ENCODE results near the gene ZNF761. TPM values are rescaled to one million over a fixed set of nuclear protein-coding genes. Genes with fewer than 3 reads are reported as not detected.
"Not testable (repeated sequence)": the region's sequence is repeated elsewhere in the genome, so short reads cannot be mapped to it uniquely, and the experiment has no call there.

ZNF761 gene
- total RNA-seq, 1 donor from 2014 or later, result 21.9 TPM

DNA sequence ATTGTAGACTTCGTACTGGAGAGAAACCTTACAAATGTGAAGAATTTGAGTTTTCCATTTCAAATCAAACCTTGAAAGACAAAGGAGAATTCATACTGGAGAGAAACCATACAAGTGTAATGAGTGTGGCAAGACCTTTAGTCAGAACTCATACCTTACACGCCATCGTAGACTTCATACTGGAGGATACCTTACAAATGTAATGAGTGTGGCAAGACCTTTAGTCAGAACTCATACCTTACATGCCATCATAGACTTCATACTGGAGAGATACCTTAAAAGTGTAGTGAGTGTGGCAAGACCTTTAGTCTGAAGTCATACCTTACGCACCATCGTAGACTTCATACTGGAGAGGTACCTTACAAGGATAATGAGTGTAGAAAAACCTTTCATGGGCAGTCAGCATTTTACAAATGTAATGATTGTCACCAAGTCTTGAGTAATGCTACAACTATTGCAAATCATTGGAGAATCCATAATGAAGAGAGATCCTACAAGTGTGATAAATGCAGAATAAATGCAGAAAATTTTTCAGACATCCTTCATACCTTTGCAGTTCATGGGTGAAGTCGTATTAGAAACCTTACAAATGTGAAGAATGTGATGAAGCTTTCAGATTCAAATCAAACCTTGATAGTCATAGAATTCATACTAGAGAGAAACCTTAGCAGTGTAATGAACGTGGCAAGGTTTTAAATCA lies 22.1 kb upstream of the ZNF761 start:
- Mint-ChIP-seq H3K4me1 (ENCODE audit: unreplicated experiment) (no peaks in the 10 kb centered on the region), H3K27ac (ENCODE audit: unreplicated experiment) (no peak overlapping the region), H3K27me3 (ENCODE audit: unreplicated experiment) (no peaks in the 10 kb centered on the region), H3K9me3 (ENCODE audit: unreplicated experiment) (peaks cover 37% of the 10 kb centered on the region), H3K36me3 (ENCODE audit: low read depth, unreplicated experiment) (peaks cover 75% of the 10 kb centered on the region), H3K4me3 (ENCODE audit: unreplicated experiment) (peak overlapping the region; percentile 79)
- TF ChIP-seq, protein P1, sequence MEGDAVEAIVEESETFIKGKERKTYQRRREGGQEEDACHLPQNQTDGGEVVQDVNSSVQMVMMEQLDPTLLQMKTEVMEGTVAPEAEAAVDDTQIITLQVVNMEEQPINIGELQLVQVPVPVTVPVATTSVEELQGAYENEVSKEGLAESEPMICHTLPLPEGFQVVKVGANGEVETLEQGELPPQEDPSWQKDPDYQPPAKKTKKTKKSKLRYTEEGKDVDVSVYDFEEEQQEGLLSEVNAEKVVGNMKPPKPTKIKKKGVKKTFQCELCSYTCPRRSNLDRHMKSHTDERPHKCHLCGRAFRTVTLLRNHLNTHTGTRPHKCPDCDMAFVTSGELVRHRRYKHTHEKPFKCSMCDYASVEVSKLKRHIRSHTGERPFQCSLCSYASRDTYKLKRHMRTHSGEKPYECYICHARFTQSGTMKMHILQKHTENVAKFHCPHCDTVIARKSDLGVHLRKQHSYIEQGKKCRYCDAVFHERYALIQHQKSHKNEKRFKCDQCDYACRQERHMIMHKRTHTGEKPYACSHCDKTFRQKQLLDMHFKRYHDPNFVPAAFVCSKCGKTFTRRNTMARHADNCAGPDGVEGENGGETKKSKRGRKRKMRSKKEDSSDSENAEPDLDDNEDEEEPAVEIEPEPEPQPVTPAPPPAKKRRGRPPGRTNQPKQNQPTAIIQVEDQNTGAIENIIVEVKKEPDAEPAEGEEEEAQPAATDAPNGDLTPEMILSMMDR (IDR thresholded peaks at IDR 0.05; ENCODE audit: unreplicated experiment), result no peak
- no peak for DNase-seq (ENCODE audit: low spot score)

GRCh38 chr19:53420520-53421315 lies 11.1 kb upstream of the ZNF761 start:
- not testable (repeated sequence) for H3K36me3 Mint-ChIP-seq (ENCODE audit: low read depth, unreplicated experiment); H3K9me3 Mint-ChIP-seq (ENCODE audit: unreplicated experiment)

DNA sequence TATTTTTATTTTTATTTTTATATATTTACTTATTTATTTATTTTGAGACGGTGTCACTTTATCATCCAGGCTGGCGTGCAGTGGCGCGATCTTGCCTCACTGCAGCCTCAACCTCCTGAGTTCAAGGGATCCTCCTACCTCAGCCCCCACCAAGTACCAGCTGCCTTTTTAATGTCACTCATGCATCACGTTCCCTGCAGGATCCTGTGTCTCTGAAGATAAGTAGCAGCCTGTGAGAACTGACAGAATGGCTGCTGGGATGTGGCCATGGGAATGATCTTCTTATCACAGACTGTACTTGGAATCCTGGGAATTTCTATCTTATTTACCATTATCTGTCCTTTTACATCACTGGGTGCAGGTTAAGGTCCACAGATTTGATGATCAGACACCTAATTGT lies 9.2 kb upstream of the ZNF761 start:
- no peak overlapping the region for H3K27ac Mint-ChIP-seq (ENCODE audit: unreplicated experiment)

More at GRCh38 chr19:53420520-53421315, 11.1 kb upstream of the ZNF761 start:
- not testable (repeated sequence) for DNase-seq (ENCODE audit: low spot score); H3K4me3 Mint-ChIP-seq (ENCODE audit: unreplicated experiment); H3K4me1 Mint-ChIP-seq (ENCODE audit: unreplicated experiment); H3K27me3 Mint-ChIP-seq (ENCODE audit: unreplicated experiment)
- H3K27ac Mint-ChIP-seq (ENCODE audit: unreplicated experiment), result peak overlapping the region; percentile 18

DNA sequence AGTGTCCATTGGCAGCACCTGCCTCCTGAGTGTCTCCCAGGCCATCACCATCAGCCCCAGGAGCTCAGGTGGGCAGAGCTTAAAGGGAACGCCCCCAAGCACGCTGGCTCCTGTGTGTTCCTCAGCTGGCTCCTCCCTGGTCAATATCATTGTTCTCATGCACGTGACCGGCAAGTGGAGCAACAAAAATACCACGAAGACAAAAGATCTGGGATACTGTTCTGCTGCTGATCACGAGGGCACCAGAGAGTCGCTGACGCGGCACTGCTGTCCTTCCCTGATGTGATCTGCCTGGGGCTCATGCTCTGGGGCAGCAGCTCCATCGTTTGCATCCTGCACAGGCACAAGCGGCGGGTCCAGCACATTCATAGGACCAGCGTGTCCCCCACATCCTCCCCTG lies 8.7 kb upstream of the ZNF761 start:
- not testable (repeated sequence) for H3K9me3 Mint-ChIP-seq (ENCODE audit: unreplicated experiment); H3K36me3 Mint-ChIP-seq (ENCODE audit: low read depth, unreplicated experiment); H3K4me3 Mint-ChIP-seq (ENCODE audit: unreplicated experiment); H3K27ac Mint-ChIP-seq (ENCODE audit: unreplicated experiment); H3K27me3 Mint-ChIP-seq (ENCODE audit: unreplicated experiment); H3K4me1 Mint-ChIP-seq (ENCODE audit: unreplicated experiment)
- DNase-seq (ENCODE audit: low spot score), result peak; percentile 13

More for the DNA sequence above, 9.2 kb upstream of the ZNF761 start:
- H3K4me1 Mint-ChIP-seq (ENCODE audit: unreplicated experiment), result peaks cover 10% of the 10 kb centered on the region
- H3K36me3 Mint-ChIP-seq (ENCODE audit: low read depth, unreplicated experiment), result no peaks in the 10 kb centered on the region
- TF ChIP-seq, protein P1 (IDR thresholded peaks at IDR 0.05; ENCODE audit: unreplicated experiment), result no peak
- peaks cover 3% of the 10 kb centered on the region for H3K27me3 Mint-ChIP-seq (ENCODE audit: unreplicated experiment)
- DNase-seq (ENCODE audit: low spot score), result no peak
- no peaks in the 10 kb centered on the region for H3K9me3 Mint-ChIP-seq (ENCODE audit: unreplicated experiment)
- no peak overlapping the region for H3K4me3 Mint-ChIP-seq (ENCODE audit: unreplicated experiment)

GRCh38 chr19:53423680-53424079 lies 8.1 kb upstream of the ZNF761 start:
- H3K27me3 Mint-ChIP-seq (ENCODE audit: unreplicated experiment); DNase-seq (ENCODE audit: low spot score); H3K4me1 Mint-ChIP-seq (ENCODE audit: unreplicated experiment); H3K27ac Mint-ChIP-seq (ENCODE audit: unreplicated experiment); H3K36me3 Mint-ChIP-seq (ENCODE audit: low read depth, unreplicated experiment); H3K4me3 Mint-ChIP-seq (ENCODE audit: unreplicated experiment); H3K9me3 Mint-ChIP-seq (ENCODE audit: unreplicated experiment): not testable (repeated sequence)

GRCh38 chr19:53424968-53425597 lies 6.7 kb upstream of the ZNF761 start:
- H3K4me3 Mint-ChIP-seq (ENCODE audit: unreplicated experiment), result no peak overlapping the region
- no peaks in the 10 kb centered on the region for H3K9me3 Mint-ChIP-seq (ENCODE audit: unreplicated experiment)
- H3K27ac Mint-ChIP-seq (ENCODE audit: unreplicated experiment), result no peak overlapping the region
- no peaks in the 10 kb centered on the region for H3K36me3 Mint-ChIP-seq (ENCODE audit: low read depth, unreplicated experiment)
- TF ChIP-seq, protein P1 (IDR thresholded peaks at IDR 0.05; ENCODE audit: unreplicated experiment), result peak; percentile 77
- H3K4me1 Mint-ChIP-seq (ENCODE audit: unreplicated experiment), result peaks cover 10% of the 10 kb centered on the region
- peak; percentile 79 for DNase-seq (ENCODE audit: low spot score)
- H3K27me3 Mint-ChIP-seq (ENCODE audit: unreplicated experiment), result peaks cover 3% of the 10 kb centered on the region
